Measurements from ENCODE around the gene ATG5. TPM values are rescaled to one million over a fixed set of nuclear protein-coding genes. Genes with fewer than 3 reads are reported as not detected.
"Not testable (repeated sequence)": the region's sequence is repeated elsewhere in the genome, so short reads cannot be mapped to it uniquely, and the experiment has no call there.

The ATG5 gene
- total RNA-seq, 1 experiment from 2014 or later, result 53.7 TPM

DNA sequence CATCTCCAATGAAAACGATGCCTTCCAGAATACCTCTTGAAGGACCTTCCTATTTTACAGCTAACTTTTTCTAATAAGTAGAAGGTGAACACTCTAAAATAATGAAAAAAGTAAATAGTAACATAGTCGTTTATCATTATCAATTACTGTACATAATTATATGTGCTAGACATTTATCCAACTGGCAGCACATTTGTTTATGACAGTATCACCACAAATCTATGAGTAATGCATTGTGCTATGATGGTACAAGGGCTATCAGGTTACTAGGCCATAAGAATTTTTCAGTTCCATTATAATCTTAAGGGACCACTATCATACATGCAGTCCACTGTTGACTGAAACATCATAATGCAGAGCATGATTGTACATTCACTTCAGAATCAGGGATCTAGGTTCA, 68.4 kb downstream of the ATG5 start:
- no peak for DNase-seq (ENCODE audit: low spot score)

DNA sequence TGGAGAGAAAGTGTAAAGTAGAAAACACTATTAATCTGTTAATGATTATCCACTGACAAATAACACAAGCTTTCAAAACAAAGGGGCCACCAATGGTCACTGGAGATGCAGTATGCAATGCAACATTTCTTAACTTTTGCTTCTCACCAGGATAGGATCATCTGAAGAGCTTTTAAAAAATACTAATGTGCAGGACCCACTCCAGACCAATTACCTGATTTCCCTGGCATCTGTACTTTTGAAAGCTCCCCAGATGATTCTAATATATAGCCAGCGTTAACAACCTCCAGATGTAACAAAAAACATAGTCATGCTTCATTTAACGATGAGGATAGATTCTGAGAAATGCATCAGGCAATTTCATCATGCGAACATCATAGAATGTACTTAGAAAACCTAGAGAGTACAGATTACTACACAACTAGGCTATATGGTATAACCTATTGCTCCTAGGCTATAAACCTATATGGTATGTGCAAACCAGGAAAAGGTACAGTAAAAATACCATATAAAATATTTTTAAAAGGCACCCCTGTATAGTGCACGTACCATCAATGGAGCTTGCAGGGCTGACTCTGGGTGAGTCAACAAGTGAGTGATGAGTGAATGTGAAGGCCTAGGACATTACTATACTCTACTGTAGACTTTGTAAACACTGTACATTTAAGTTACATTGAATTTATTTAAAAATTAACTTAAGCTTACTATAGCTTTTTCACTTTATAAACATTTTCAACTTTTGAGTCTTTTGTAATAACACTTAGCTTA, 69.2 kb downstream of the ATG5 start:
- DNase-seq (ENCODE audit: low spot score), result no peak

DNA sequence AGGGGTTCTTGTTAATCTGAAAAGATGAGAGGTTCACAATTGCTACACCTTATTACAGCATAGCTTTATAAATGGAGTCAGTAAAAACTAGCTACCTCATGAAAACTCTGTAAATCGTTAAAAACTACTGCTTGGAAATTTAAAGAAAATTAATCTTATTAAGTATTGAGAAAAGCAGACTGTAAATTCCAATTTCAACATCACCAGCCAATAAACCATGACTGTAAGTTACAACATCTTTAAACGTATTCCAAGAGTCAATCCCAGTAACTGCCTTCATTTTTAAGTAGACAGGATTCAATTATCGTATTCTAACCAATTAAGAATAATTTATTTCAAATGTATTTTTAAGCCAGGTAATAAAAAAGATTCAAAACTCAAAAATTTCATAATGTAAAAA, 70.3 kb downstream of the ATG5 start:
- DNase-seq (ENCODE audit: low spot score), result no peak

DNA sequence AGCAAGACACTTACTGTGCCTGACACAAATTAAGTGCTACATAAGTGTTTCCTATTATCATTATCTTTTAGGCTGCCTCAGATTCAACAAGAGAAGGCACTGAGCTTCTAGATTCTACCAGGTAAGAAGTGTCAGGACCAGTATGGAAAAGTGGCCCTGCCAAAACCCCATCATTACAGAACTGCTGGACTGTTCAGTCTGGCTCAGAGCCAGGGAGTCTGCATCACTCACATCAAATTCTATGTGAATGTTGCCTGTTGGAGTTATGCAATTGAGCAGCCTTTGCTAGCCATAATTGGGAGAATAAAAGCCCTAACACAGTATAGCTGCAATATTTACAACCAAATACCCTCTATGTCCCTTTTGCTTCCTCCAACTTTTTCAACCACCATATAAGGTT, 70.9 kb downstream of the ATG5 start:
- no peak for DNase-seq (ENCODE audit: low spot score)

DNA sequence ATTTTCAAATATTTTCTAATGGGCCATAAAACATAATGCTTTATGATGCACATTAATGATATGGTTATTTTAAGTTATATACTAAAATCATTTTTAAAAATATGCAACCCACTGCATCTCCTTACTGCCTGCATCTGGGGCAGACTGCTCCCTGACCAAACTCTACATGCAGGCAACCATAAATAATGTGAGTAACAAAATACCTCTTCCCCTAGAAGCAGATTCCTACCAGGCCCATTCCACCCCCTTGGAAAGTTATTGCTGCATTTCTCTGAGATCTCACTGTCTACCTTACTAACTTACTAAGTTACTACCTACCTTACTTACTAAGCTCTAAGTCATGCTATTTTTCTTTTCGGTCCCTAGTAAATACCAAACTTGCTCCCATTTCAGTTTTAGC, 71.8 kb downstream of the ATG5 start:
- DNase-seq (ENCODE audit: low spot score), result peak; percentile 37

DNA sequence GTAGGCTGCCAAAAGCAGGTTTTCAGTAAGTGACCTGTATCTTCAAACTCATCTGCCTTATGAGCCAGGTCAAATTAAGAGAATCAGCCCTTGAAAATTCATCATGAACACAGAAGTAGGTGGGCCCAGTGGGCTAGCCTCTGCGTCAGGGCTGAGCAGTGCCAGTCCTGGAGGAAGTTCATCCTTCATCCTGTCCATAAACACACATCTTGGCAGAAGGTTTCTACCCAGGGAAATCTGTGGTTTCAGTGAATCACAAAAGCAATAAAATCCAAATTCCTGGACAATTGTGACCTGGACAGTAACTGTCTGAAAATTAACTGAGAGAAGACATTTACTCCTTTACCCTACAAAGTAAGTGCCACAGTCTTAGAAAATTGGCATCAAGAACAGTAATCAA, 72.4 kb downstream of the ATG5 start:
- DNase-seq (ENCODE audit: low spot score), result peak; percentile 87

DNA sequence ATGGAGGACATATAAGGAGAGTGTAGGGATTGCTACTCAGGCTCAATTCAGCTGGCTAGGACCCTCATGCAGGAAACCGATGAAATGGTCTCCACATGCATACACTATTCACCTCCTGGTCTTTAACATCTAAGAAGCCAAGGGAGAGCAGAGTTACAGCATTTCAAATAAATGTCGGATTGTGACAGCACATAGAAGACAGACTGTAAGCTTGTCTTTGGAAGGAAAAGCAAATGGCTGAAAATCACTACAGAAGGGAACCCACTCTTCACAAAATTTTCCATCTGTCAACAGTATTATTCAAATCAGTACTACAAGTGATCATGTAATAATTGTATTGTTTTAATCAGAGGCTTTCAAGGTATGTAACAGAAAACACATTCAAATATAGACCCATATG, 72.9 kb downstream of the ATG5 start:
- no peak for DNase-seq (ENCODE audit: low spot score)

DNA sequence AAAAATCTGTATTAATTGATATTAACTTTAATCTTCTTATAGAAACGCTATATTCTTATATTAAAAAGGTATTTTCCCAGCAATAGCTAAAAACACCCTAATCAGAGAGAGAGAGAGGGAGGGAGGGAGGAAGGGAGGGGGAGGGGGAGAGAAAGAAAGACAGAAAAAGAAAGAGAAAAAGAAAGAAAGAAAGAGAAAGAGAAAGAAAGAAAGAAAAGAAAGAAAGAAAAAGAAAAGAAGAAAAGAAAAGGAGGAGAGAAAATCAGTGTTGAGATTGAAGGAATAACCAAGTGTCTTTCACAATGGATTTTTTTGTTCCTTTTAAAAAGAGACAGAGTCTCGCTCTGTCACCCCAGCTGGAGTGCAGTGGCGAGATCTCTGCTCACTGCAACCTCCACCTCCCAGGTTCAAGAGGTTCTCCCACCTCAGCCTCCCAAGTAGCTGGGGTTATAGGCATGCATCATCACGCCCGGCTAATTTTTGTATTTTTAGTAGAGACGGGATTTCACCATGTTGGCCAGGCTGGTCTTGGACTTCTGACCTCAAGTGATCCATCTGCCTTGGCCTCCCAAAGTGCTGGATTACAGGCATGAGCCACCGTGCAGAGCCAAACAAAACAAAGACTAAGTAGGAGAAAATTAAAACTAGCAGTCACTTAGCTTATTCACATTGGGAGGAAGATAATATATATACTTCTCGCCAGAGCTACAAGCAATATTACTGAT, 73.9 kb downstream of the ATG5 start:
- peak; percentile 25 for DNase-seq (ENCODE audit: low spot score)

DNA sequence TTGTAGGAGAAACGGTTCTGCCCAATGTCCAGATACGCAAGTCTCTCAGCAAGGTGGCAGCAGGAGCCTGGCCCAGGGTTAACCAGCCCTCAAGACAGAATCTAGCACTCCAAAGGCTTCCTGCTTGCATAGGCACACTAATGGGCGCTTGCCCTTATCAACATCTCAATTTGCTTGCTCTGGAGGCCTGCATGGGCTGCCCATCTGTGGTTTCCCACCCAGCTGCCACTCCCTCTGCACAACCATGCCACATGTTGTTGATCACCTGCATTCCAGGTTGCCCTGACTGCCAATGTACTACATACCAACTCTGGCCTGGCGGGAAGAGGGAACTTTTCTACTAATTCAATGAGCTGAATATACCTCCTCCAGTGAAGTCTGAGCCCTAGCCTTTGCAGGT, 74.6 kb downstream of the ATG5 start:
- no peak for DNase-seq (ENCODE audit: low spot score)

DNA sequence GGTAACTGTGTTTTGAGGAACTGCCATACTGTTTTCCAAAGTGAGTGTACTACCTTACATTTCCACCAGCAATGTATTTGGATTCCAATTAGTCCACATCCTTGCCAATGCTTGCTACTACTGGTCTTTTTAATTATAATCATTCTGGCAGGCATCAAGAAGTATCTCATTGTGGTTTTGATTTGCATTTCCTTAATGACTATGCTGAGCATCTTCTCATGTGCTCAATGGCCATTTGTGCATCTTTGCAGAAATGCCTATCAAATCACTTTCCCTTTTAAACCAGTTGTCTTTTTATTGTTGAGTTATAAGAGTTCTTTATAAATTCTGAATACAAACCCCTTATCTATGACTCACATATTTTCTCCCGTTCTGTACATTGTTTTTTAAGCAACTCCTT, 75.9 kb downstream of the ATG5 start:
- DNase-seq (ENCODE audit: low spot score), result no peak

DNA sequence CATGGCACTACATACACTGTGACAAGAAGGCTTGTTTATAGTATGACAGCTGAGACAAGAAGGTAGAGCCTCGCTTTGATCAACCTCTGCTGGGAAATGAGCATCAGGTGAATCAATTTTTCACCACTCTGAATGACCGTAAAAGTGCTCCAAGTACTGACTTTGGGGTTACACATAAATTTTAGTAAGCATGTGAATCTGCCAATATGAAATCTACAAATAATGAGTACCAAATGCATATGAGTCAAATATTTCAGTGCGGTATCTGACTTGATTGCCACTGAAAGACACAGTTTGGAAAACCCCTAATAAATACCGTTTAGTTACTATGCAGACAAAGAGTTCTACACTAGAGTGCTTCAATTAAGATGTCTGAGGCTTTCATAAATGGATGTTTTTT, 77.8 kb downstream of the ATG5 start:
- no peak for DNase-seq (ENCODE audit: low spot score)

DNA sequence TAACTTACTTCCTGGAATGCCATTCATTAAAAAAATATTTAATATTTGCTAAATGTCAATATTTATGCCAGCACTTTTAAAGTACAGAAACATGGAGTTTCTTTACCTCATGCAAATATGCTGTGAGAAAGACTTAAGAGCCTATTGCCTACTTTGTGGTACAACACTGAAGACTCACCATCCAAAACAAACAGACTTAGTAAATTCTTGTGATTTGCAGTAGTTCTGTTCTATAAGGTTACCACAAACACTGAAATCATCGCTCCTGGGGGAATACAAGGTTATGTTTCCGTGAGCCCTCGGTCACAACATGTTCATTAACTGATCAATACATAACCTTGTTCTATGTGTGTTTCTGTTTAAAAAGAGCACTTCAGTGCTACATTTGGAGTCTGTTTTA, 78.3 kb downstream of the ATG5 start:
- DNase-seq (ENCODE audit: low spot score), result no peak

DNA sequence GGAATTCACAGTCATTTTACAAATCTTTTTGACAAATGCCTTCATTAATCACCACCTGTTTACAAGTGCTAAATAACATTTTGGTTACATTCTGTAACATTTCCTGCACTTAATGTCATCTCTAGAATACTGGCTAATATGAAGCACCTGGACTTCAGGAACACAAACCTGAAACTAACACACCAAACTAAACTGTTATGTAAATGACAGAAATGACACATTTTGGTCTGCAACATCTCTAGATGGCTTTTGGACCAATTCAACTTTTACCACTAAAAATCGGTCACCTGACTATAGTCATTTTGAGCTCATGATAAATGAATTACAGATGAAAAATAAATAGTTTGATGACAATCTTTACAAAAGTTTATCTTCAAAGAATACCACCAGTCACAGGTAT, 80.6 kb downstream of the ATG5 start:
- no peak for DNase-seq (ENCODE audit: low spot score)

DNA sequence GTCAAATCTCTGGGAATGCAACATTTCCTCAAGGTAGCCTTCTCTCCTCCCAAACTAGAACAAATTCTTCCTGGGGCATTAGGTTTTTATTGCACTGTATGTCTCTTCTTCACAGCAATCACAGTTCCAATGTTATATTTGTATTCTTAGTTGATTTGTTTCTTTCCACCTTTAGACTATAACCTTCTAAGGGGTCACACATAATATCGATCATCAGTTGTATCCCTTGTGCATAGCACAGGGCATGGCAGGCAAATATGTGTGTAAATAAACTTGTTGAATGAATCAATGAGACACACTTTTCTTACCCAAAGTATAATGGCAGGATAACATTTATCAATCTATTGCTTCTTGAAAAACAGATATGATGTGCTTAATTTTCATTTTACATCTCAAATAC, 81.0 kb downstream of the ATG5 start:
- DNase-seq (ENCODE audit: low spot score), result no peak

DNA sequence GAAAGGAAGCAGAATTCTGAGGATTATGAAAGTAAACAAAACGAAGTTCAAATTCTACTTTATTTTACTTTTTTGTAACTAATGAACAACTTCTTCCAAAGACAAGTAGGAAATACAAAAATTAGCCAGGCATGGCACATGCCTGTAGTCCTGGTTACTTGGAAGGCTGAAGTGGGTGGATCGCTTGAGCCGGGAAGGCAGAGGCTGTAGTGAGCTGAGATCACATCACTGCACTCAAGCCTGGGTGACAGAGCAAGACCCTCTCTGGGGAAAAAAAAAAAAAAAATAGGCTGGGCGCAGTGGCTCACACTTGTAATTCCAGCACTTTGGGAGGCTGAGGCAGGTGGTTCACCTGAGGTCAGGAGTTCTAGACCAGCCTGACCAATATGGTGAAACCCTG, 82.3 kb downstream of the ATG5 start:
- no peak for DNase-seq (ENCODE audit: low spot score)

DNA sequence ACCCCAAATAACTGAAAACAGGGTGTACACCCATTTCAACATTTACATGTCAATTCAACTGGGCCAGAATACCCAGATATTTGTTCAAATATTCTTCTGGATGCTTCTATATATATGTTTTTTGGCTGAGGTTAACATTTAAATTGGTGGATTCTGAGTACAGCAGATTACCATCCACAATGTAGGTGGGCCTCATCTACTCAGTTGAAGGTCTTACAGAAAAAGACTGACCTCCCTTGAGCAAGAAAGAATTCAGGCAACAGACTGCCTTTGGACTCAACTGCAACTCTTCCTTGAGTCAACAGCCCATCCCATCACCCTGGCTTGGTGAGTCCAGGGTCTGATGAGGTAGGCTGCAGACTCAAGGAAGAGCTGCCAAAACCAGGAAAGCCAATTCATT, 84.1 kb downstream of the ATG5 start:
- no peak for DNase-seq (ENCODE audit: low spot score)

DNA sequence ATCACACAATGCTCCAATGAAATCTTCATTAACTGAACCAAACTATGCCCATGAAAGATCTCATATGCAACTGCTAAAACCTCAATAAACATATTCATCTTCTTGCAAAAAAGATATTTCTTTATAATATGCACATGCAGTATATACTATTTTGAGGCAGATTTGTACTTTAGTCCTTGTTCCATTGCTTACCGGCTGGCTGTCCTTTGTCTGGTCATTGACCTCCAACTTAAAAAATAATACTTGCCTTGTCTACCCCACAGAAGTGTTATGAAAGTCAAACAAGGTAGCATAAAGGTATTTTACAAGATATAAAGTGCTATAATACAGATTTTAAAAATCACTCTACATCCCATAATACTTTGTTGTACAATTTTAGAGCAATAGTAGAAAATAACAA, 88.3 kb downstream of the ATG5 start:
- no peak for DNase-seq (ENCODE audit: low spot score)

DNA sequence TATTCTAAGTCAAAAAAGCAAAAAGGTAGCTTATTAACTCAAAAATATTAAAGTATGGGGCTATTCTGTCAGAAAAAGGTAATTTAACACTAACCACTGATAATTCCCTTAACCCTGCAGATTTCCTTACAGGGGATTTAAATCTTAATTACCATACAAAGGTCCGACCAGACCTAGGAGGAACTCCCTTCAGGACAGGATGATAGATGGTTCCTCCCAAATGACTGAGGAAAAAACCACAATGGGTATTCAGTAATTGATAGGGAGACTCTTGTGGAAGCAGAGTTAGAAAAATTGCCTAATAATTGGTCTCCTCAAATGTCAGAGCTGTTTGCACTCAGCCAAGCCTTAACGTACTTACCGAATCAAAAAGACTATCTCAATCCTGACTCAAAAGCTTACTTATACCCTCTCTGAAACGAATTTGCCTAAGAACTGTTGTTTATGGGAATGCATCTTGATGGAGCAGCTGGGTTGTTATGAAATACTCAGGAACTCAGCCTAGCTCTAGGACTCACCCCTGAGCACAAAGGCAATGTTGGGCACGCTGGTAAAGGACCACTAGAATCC, 95.6 kb downstream of the ATG5 start:
- not testable (repeated sequence) for DNase-seq (ENCODE audit: low spot score)

DNA sequence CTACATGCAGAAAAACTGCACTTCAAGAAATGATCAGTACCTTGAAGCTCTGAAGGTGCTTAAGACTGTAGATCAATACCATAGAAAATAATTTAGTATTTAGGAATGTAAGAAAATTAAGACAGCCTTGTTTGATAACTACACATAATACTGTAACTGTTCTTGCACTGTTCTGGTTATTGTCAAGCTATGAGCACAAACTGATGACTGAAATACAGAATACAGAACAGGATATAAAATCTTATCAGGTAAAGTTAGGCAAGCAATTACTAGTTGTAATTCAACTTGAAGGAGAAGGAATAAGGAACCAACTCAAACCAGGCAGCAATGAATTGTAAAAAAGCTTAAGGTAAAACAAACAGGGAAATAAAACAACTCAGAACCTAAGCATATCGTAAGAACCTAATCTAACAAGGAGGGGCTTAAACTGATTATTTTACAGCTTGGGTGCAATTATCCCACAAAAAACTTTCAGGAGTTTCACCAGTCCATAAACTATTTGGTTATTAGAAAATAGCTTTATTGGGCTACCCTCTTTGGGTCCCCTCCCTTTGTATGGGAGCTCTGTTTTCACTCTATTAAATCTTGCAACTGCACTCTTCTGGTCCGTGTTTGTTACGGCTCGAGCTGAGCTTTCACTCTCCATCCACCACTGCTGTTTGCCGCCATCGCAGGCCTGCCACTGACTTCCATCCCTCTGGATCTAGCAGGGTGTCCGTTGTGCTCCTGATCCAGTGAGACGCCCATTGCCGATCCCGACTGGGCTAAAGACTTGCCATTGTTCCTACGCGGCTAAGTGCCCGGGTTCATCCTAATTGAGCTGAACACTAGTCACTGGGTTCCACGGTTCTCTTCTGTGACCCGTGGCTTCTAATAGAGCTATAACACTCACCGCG, 97.7 kb downstream of the ATG5 start:
- DNase-seq (ENCODE audit: low spot score), result no peak

DNA sequence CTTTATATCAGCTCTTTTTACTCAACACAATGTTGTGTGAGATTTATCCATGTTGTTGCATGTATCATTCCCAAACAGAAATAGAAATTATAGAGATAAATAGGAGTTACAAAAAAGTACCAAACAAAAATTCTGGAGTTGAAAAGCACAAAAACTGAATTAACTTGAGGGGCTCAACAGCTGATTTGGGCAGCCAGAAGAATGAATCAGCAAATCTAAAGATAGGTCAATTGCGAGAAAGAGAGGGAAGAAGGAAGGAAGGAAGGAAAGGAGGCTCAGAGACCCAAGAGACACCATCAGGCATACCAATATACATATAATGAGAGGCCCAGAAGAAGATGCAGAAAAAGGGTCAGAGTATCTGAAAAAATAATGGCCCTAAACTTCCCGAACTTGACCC, 98.9 kb downstream of the ATG5 start:
- DNase-seq (ENCODE audit: low spot score), result no peak

DNA sequence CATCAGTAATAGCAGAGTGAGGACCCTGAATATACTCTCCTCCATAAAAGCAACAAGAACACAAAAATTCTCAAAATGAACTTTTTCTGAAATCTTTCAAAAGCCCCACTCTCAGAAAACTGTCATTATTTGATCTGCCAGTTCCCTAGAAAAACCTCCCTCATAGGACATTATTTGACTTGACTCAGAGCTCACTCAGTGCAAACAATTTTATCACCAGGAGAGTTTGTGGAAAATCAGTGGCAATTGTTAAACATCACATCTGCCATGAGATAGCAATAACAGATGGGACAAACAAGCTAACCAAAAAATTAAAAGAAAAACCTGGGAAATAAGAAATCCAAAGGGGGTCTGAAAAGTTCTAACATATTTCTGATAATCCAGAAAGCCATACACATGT, 100.0 kb downstream of the ATG5 start:
- no peak for DNase-seq (ENCODE audit: low spot score)

DNA sequence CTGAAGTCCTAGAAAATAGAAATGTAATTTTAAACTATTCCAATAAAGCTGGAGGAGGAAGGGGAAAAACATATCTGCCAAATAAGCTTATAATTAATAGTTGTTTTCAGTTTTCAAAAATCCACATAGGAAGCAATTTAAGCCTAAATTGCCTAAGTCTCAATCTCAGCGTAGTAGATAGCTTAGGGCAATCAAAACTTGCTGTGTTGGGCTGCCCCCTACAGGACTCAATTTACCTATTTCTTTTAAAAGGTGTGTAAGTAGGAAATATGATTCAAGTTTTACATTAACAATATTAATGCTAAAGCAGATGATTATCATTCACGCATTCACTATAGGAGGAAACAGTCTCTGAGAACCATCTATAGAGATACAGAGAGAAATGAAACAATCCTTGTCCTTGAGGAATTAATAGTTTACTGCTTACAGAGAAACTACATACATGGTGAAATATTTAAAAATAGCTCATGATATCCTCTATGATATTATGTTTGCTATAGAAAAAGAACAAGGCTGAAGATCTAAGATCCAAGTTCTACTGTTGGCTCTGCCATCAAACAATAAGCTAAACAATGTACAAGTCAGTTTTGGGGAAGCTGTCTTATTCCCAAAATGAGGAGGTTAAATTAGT, 102.1 kb downstream of the ATG5 start:
- peak; percentile 57 for DNase-seq (ENCODE audit: low spot score)
